AG10803 (cell line): Measurements from ENCODE around the gene MYL7.

Experiments
- DNase-seq: peaks from one replicate; pipeline ENCODE4 v3.0.0; 2010; ENCODE audit warnings: low read depth
- H3K4me3 ChIP-seq: 2 replicates; pipeline ENCODE4 v1.5.1; 2011; ENCODE audit warnings: mild to moderate bottlenecking, low read length, control low read depth
- CTCF ChIP-seq: conservative IDR thresholded peaks from 2 replicates; pipeline ENCODE4 v1.5.1; 2011; ENCODE audit warnings: mild to moderate bottlenecking, low read length, control low read depth, inconsistent platforms

The MYL7 gene

GRCh38 chr7:44107116-44107960 lies 33.8 kb downstream of the MYL7 start:
- H3K4me3 ChIP-seq: peak overlapping the region; percentile 95
- DNase-seq: no peak
- TF ChIP-seq CTCF: no peak

GRCh38 chr7:44106311-44107065 lies 34.6 kb downstream of the MYL7 start:
- DNase-seq: no peak
- peak overlapping the region; percentile 95 for H3K4me3 ChIP-seq
- TF ChIP-seq CTCF: no peak

GRCh38 chr7:44105832-44106231 lies 35.3 kb downstream of the MYL7 start:
- TF ChIP-seq CTCF: no peak
- DNase-seq: no peak
- peak overlapping the region; percentile 95 for H3K4me3 ChIP-seq

- H3K4me3 ChIP-seq: peak overlapping the region; percentile 95
- TF ChIP-seq CTCF: peak; percentile 22; the same call in 1 of the 2 replicates
- DNase-seq: peak; percentile 90
Measured at GRCh38 chr7:44104860-44105771, 36.0 kb downstream of the MYL7 start.

- peak; percentile 44 for DNase-seq
- no peak for TF ChIP-seq CTCF
- H3K4me3 ChIP-seq: peak within 1 kb of the TSS; percentile 95
Measured at GRCh38 chr7:44103923-44104859, 36.9 kb downstream of the MYL7 start, which contains the start of gene AEBP1. AEBP1 (plus strand) TSS chr7:44104345; CDS start chr7:44104666, 321 bp downstream.

- TF ChIP-seq CTCF: no peak
Measured at GRCh38 chr7:44103566-44103922, 37.6 kb downstream of the MYL7 start.

More at GRCh38 chr7:44103566-44103922, 37.6 kb downstream of the MYL7 start:
- DNase-seq: no peak
- H3K4me3 ChIP-seq: no peak overlapping the region; the same call in 1 of the 2 replicates
